Subcutaneous abdominal adipose tissue (tissue), 5 donors: Measurements from ENCODE around the gene TFAP2E.

ENCODE experiments used
- H3K27ac ChIP-seq: one replicate; pipeline ENCODE4 v1.7.0; 2013; ENCODE audit warnings: low read depth, mild to moderate bottlenecking, inconsistent platforms, low read length, moderate library complexity
- H3K27me3 ChIP-seq, 5 donors: one replicate each; pipeline ENCODE4 v1.7.0; 2013; ENCODE audit warnings: low read length in 5 of 5, inconsistent platforms in 1 of 5; ENCODE audit not compliant: control insufficient read depth in 5 of 5, insufficient read depth in 4 of 5
- H3K36me3 ChIP-seq, 5 donors: one replicate each; pipeline ENCODE4 v1.7.0; 2013; ENCODE audit warnings: low read length in 5 of 5; ENCODE audit not compliant: control insufficient read depth in 5 of 5, insufficient read depth in 5 of 5
- H3K4me1 ChIP-seq, 5 donors: one replicate each; pipeline ENCODE4 v1.7.0; 2013; ENCODE audit warnings: low read length in 5 of 5, mild to moderate bottlenecking in 3 of 5, moderate library complexity in 1 of 5; ENCODE audit not compliant: control insufficient read depth in 5 of 5, insufficient read depth in 5 of 5
- H3K4me3 ChIP-seq, 5 donors: one replicate each; pipeline ENCODE4 v1.7.0; 2013; ENCODE audit warnings: low read length in 5 of 5, low read depth in 1 of 5
- H3K9ac ChIP-seq, 5 donors: one replicate each; pipeline ENCODE4 v1.7.0; 2013; ENCODE audit warnings: low read length in 5 of 5, mild to moderate bottlenecking in 4 of 5, moderate library complexity in 3 of 5
- H3K9me3 ChIP-seq, 5 donors: one replicate each; pipeline ENCODE4 v1.7.0; 2013; ENCODE audit warnings: low read length in 5 of 5; ENCODE audit not compliant: control insufficient read depth in 5 of 5
- donor health status: healthy.
- donor health status: healthy.
- donor health status: healthy.
- donor health status: healthy.
- donor health status: healthy.

TFAP2E gene

GRCh38 chr1:35556484-35557117, 16.5 kb upstream of the TFAP2E start:
- Histone ChIP-seq H3K36me3 (peaks cover 2 to 29% (median 13%) of the 10 kb centered on the region in 5 donors), H3K4me1 (peaks cover 2 to 49% (median 43%) of the 10 kb centered on the region in 5 donors), H3K4me3 (peak overlapping the region; percentile 86 to 98 (median 93)), H3K27ac (peak overlapping the region; percentile 84), H3K9me3 (no peaks in the 10 kb centered on the region), H3K27me3 (no peaks in the 10 kb centered on the region), H3K9ac (peak overlapping the region; percentile 63 to 96 (median 89))

GRCh38 chr1:35557118-35557610, 15.9 kb upstream of the TFAP2E start, which contains the start of gene KIAA0319L:
TSS of gene KIAA0319L (minus strand) at chr1:35557403. CDS start at chr1:35554491, 2,912 bp downstream.
- Histone ChIP-seq H3K27ac (peak within 1 kb of the TSS; percentile 84), H3K4me1 (peaks cover 2 to 49% (median 43%) of the 10 kb centered on the region in 5 donors), H3K4me3 (peak within 1 kb of the TSS; percentile 86 to 98 (median 93)), H3K27me3 (no peaks in the 10 kb centered on the region), H3K9ac (peak within 1 kb of the TSS; percentile 63 to 96 (median 89)), H3K9me3 (no peaks in the 10 kb centered on the region), H3K36me3 (peaks cover 0 to 26% (median 8%) of the 10 kb centered on the region in 5 donors)

GRCh38 chr1:35557611-35558373, 15.3 kb upstream of the TFAP2E start, which contains the start of gene NCDN:
TSS of gene NCDN (plus strand) at chr1:35557799. CDS start at chr1:35558191, 392 bp downstream.
- H3K4me3 ChIP-seq: peak within 1 kb of the TSS; percentile 86 to 98 (median 93)
- no peaks in the 10 kb centered on the region for H3K27me3 ChIP-seq
- peak within 1 kb of the TSS; percentile 84 for H3K27ac ChIP-seq
- peaks cover 0 to 28% (median 7%) of the 10 kb centered on the region in 5 donors for H3K36me3 ChIP-seq
- H3K9me3 ChIP-seq: no peaks in the 10 kb centered on the region
- peaks cover 2 to 49% (median 43%) of the 10 kb centered on the region in 5 donors for H3K4me1 ChIP-seq
- peak within 1 kb of the TSS; percentile 63 to 96 (median 89) for H3K9ac ChIP-seq

GRCh38 chr1:35558374-35559316, 14.5 kb upstream of the TFAP2E start:
- Histone ChIP-seq H3K27ac (peak overlapping the region; percentile 84), H3K4me1 (peaks cover 2 to 45% (median 43%) of the 10 kb centered on the region in 5 donors)

GRCh38 chr1:35559317-35559944, 13.7 kb upstream of the TFAP2E start:
- no peak overlapping the region for H3K27ac ChIP-seq
- no peaks in the 10 kb centered on the region for H3K27me3 ChIP-seq
- H3K9me3 ChIP-seq: no peaks in the 10 kb centered on the region
- no peak overlapping the region for H3K4me3 ChIP-seq
- H3K9ac ChIP-seq: no peak overlapping the region
- peaks cover 0 to 29% (median 9%) of the 10 kb centered on the region in 5 donors for H3K36me3 ChIP-seq
- H3K4me1 ChIP-seq: peaks cover 2 to 43% (median 39%) of the 10 kb centered on the region in 5 donors

More at GRCh38 chr1:35558374-35559316, 14.5 kb upstream of the TFAP2E start:
- H3K9me3 ChIP-seq: no peaks in the 10 kb centered on the region
- H3K4me3 ChIP-seq: peak overlapping the region in 4 of 5 donors; percentile 86 to 98 (median 95)
- H3K9ac ChIP-seq: peak overlapping the region in 4 of 5 donors; percentile 87 to 96 (median 91)
- H3K27me3 ChIP-seq: no peaks in the 10 kb centered on the region
- H3K36me3 ChIP-seq: peaks cover 0 to 30% (median 11%) of the 10 kb centered on the region in 5 donors

- Histone ChIP-seq H3K27me3 (no peaks in the 10 kb centered on the region), H3K27ac (no peak overlapping the region), H3K9ac (no peak overlapping the region), H3K4me1 (peaks cover 2 to 39% (median 35%) of the 10 kb centered on the region in 5 donors), H3K36me3 (peaks cover 0 to 29% (median 9%) of the 10 kb centered on the region in 5 donors), H3K9me3 (no peaks in the 10 kb centered on the region), H3K4me3 (peak overlapping the region in 1 of 5 donors; percentile 19)
Measured at GRCh38 chr1:35560256-35561225, 12.6 kb upstream of the TFAP2E start.

GRCh38 chr1:35561297-35561971, 11.7 kb upstream of the TFAP2E start:
- Histone ChIP-seq H3K4me3 (peak overlapping the region in 1 of 5 donors; percentile 19), H3K4me1 (peaks cover 2 to 31% (median 27%) of the 10 kb centered on the region in 5 donors), H3K9ac (no peak overlapping the region)

More at GRCh38 chr1:35561297-35561971, 11.7 kb upstream of the TFAP2E start:
- peaks cover 0 to 29% (median 11%) of the 10 kb centered on the region in 5 donors for H3K36me3 ChIP-seq
- no peaks in the 10 kb centered on the region for H3K27me3 ChIP-seq
- no peaks in the 10 kb centered on the region for H3K9me3 ChIP-seq
- no peak overlapping the region for H3K27ac ChIP-seq
